HG03521 (cell line): ENCODE results near the gene BIRC6.
"Not testable (repeated sequence)": the region's sequence is repeated elsewhere in the genome, so short reads cannot be mapped to it uniquely, and the experiment has no call there.

Experiments used
- ATAC-seq: cut with Tn5 transposase; IDR thresholded peaks from one replicate; pipeline ENCODE4 v1.9.1; 2021; ENCODE audit warnings: mild to moderate bottlenecking, moderate library complexity; ENCODE audit not compliant: unreplicated experiment

The BIRC6 gene

DNA sequence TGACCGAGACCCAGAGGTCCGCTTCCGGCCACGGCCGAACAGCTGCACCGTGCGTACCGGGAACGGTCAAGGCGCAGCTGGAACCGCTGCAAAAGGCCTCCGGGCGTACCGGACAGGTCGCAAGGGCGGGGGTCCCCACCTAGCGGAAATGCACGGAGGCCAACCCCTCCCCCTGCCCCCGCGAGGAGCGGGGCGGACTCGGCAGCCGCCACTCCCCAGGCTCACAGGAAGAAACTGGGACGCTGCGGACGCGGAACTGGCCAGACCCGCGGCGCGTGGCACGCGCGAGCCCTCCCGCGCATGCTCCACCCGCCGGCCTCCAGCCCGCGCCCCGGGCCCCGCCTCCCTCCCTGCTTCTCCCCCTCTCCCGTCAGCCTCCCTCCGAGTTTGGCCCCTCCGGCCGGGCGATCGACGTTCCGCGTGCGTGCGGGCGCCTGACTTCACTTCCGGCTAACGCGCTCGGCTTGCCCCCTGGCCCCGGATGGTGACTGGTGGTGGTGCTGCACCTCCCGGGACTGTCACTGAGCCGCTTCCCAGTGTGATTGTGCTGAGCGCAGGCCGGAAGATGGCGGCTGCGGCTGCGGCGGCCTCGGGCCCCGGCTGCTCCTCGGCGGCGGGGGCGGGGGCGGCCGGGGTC is at the start of gene BIRC6:
TSS of gene BIRC6 (plus strand) at position 343 of the 637 bp plus-strand sequence. CDS start at position 482, 139 bp downstream.
- ATAC-seq, result peak; percentile 89

GRCh38 chr2:32310577-32310976 is 46.2 kb upstream of the BIRC6 start:
- no peak for ATAC-seq

GRCh38 chr2:32314886-32315285 is 41.9 kb upstream of the BIRC6 start:
- no peak for ATAC-seq

DNA sequence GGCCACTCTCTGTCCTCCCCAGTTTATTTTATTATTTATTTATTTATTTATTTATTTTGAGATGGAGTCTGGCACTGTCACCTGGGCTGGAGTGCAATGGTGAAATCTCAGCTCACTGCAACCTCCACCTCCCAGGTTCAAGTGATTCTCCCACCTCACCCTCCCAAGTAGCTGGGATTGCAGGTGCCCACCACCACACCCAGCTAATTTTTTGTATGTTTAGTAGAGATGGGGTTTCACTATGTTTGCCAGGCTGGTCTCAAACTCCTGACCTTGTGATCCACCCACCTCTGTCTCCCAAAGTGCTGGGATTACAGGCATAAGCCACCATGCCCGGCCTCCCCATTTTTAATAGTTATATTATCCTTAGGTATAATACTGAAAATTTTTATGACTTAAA is 28.1 kb upstream of the BIRC6 start:
- not testable (repeated sequence) for ATAC-seq

DNA sequence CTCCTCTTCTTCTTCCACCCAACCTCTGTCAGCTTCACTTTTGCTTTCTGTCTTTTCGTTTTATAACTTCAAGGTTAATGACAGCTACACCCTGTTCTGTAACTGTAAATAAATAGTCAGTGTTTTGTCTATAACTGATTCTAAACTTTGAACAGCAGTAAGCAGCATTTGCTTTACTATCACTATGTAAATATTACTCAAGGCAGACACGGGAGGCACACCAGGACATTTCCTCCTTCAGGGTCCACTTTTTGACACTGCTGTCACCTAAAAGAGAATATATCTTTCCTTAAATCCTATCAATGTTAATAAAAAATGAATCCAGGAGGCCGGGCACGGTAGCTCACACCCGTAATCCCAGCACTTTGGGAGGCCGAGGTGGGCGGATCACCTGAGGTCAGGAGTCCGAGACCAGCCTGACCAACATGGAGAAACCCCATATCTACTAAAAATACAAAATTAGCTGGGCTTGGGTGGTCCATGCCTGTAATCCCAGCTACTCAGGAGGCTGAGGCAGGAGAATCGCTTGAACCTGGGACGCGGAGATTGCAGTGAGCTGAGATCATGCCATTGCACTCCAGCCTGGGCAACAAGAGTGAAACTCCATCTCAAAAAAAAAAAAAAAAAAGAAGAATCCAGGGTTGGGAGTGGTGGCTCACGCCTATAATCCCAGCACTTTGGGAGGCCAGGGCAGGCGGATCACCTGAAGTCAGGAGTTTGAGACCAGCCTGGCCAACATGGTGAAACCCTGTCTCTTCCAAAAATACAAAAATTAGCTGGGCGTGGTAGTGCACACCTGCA is 27.4 kb upstream of the BIRC6 start:
- not testable (repeated sequence) for ATAC-seq

DNA sequence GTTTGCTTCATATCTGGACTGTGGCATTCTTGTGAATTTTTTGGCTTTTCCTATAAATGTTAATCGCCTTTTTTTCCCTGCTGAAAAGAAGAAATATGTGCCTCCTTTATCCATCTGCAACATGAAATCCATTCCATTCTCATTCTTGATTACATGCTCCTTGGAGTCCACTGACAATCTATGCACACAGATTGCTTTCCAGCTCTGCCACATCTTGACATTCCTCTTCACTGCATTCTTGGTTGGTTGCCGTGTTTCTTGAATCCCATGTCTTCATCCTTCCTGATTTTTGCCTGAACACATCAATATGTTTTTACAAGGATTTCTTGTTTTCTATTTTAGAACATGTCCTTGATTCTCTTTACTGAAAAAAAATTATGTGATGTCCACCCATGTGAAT is 26.7 kb upstream of the BIRC6 start:
- no peak for ATAC-seq

GRCh38 chr2:32342801-32343200 is 14.0 kb upstream of the BIRC6 start:
- no peak for ATAC-seq

GRCh38 chr2:32350797-32351196 is 6.0 kb upstream of the BIRC6 start:
- not testable (repeated sequence) for ATAC-seq

DNA sequence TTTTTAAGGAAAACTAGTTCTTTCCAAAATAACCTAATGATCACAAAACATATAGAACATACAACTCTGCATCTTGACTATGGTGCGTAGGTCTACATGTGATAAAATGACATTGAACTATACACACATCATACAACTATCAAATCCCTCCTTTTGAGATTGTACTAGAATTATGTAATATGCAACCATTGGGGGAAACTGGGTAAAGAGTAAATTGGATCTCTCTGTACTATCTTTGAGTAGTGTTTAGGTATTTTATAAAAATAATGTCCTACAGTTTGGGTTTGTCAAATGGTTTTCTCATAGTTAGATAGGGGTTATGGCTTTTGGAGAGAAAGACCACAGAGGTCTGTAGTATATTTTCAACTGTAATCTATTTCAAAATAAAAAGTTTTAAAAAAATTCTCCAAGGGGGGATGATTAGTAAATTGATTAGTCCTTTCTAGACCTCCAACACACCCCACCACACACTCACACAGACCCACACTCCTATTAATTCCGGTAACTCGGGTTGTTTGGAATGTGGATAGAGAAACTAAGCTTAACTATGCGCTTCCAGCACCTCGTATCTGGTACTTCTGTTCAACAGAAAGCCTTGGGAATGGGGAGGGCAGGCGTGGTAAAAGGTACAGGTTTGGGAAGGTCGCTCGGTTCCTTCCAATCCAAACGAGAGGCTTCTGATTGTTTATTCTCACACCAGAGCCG is 695 bp upstream of the BIRC6 start:
- ATAC-seq, result no peak

GRCh38 chr2:32357318-32358110 is 691 bp downstream of the BIRC6 start:
- peak; percentile 2 for ATAC-seq

DNA sequence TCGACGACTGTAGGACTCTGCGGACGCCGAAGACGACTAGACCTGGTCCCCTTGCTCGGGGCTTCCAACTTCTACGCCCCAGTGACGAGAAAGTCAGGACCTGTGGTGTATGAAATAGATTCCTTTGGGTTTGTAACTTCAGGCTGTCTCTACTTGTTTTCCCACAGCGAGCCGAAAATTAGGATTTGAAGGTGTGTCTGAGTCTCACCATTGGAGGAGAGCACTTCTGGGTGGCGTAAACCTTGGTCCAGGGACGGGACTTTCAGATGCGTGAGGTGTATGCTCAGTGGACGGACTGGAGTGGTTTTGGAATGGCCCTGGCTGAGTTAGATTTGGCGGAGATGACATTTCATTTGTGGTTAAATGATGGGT is 1.3 kb downstream of the BIRC6 start:
- ATAC-seq, result no peak

DNA sequence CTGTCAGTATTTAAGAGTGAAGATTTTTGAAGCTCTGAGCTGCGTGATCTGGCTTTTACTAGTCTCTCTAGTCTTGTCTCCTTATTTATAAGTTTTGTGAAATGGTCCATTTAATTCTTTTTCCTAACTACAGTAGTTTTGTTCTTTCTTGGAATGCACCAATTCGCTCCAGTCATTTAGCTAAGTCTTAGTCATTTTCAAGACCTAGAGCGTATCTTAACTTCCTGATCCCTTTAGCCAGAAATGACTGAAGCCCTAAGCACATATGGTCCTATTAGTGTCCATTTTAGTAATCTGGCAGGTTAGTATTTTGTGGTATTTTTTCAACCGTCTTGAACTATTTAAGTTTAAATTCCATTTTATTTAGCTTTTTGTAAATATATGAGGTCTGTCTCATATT is 3.6 kb downstream of the BIRC6 start:
- no peak for ATAC-seq

GRCh38 chr2:32362997-32363396 is 6.2 kb downstream of the BIRC6 start:
- not testable (repeated sequence) for ATAC-seq

DNA sequence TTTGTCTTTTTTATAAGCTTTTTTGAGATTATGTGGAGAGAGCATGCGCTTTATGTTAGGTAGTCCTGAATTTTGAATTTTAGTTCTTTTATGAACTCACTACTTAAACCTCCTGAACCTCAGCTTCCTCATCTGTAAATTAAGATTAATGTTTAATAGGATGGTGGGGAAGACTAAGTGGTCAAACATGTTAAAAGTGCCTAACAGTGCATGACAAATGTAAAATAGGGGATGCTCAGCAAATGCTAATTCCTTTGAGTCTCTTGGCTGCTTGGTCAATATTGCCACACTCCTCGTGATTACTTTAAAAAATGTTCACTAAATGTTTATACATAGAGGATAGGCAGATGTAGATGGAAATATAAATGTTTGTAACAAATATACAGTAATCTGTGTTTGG is 6.8 kb downstream of the BIRC6 start:
- ATAC-seq, result no peak

DNA sequence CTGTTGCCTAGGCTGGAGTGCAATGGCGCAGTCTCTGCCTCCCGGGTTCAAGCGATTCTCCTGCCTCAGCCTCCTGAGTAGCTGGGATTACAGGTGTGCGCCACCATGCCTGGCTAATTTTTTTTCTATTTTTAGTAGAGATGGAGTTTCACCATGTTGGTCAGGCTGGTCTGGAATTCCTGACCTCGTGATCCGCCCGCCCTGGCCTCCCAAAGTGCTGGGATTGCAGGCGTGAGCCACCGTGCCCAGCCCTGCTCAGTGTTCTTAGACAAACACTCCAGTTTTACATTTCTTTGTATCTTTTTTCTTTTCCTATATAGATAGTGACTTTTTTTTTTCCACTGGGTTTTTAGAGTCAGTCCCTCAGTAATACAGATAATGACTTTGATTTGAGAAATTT is 7.5 kb downstream of the BIRC6 start:
- not testable (repeated sequence) for ATAC-seq

- not testable (repeated sequence) for ATAC-seq
Observed at GRCh38 chr2:32365679-32366078, 8.9 kb downstream of the BIRC6 start.

DNA sequence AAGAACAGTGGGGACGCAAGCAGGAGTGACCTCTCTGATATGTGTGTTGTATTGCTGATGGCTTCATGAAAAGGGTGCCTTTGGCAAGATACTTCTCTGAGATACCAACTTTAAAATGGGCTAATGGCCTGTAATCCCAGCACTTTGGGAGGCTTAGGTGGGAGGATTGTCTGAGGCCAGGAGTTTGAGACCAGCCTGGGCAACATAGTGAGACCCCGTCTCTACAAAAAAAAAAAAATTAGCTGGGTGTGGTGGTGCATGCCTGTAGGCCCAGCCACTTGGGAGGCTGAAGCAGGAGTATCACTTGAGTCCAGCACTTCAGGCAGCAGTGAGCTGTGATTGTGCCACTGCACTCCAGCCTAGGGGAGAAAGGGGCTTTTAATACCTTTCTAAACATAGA is 9.8 kb downstream of the BIRC6 start:
- ATAC-seq, result no peak

DNA sequence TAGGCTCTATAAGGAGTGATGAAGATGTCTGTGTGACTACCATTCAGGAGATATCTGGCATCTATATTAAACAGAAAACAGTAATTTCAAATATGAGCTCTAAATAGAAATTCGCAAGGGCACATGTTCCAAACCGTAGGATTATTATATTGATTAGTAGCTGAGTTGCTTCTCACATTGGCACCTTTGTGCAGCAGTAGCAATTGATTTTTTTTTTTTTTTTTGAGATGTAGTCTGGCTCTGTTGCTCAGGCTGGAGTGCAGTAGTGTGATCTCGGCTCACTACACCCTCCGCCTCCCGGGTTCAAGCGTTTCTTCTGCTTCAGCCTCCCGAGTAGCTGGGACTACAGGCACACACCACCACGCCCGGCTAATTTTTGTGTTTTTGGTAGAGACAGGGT is 12.4 kb downstream of the BIRC6 start:
- no peak for ATAC-seq

- ATAC-seq, result not testable (repeated sequence)
Observed at GRCh38 chr2:32370942-32371341, 14.1 kb downstream of the BIRC6 start.

DNA sequence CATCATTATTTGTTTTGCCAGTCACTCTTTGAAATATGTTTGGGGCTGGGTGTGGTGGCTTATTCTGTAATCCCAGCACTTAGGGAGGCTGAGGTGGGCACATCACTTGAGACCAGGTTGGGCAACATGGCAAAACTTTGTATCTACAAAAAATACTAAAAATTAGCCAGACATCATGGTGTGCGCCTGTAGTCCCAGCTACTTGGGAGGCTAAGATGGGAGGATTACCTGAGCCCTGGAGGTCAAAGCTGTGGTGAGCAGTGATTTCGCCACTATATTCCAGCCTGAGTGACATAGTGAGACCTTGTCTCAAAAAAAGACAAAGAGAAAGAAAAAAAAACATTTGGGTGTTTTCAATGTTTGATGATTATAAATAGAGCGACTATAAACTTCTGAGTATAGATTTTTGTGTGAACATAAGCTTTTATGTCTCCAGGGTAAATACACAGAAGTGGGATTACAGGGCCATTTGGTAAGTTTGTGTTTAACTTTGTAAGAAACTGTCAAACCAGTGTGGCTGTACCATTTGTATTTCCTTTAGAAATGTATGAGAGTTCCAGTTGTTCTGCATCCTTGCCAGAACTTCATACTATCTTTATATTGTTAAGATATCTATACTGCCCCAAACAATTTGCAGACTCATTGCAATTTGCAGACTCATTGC is 15.8 kb downstream of the BIRC6 start:
- no peak for ATAC-seq
